ENCODE results near the gene ARHGAP4.

GRCh38 chrX:153931151-153931550 is 5.1 kb upstream of the ARHGAP4 start:
- TF ChIP-seq, protein P1, sequence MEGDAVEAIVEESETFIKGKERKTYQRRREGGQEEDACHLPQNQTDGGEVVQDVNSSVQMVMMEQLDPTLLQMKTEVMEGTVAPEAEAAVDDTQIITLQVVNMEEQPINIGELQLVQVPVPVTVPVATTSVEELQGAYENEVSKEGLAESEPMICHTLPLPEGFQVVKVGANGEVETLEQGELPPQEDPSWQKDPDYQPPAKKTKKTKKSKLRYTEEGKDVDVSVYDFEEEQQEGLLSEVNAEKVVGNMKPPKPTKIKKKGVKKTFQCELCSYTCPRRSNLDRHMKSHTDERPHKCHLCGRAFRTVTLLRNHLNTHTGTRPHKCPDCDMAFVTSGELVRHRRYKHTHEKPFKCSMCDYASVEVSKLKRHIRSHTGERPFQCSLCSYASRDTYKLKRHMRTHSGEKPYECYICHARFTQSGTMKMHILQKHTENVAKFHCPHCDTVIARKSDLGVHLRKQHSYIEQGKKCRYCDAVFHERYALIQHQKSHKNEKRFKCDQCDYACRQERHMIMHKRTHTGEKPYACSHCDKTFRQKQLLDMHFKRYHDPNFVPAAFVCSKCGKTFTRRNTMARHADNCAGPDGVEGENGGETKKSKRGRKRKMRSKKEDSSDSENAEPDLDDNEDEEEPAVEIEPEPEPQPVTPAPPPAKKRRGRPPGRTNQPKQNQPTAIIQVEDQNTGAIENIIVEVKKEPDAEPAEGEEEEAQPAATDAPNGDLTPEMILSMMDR (IDR thresholded peaks at IDR 0.05 in 4 of 5, conservative IDR thresholded peaks at IDR 0.05 in 1 of 5) = no peak
- no peak for TF ChIP-seq POLR2A (IDR thresholded peaks at IDR 0.05)
